ENCODE results near the gene CCDC174.

Gene CCDC174

DNA sequence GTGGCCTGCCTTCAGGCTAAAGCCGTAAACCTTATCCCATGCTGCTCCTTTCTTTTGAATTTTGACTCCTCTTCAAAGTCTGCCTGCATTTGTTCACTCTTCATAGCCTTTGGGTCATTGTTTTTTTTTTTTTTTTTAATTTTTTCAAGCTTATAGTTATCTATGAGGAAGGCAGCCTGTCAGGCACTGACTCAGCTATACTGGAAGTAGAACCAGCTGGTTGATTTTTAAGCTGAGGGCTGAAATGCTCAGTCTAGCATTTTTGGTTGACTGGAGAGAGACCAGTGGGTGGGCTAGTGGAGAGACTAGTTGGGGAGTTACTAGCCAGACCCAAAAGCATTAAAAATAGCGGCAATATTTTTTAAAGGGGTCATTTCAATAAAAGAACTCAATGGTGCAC is 67.4 kb downstream of the CCDC174 start:
- CTCF ChIA-PET: interaction anchor here (1.2 kb wide), 2 partner anchors 14 to 24 kb away, joined by 3 read pairs; no protein-coding TSS in a partner anchor
- Histone ChIP-seq H3K4me3 (ENCODE audit: low read depth, low read length) (no peak overlapping the region), H3K9me3 (ENCODE audit: control insufficient read depth, insufficient read depth, low read depth, low read length) (no peaks in the 10 kb centered on the region), H3K36me3 (ENCODE audit: control insufficient read depth in 2 of 2, insufficient read depth in 1 of 2, low read length in 2 of 2) (peaks cover 0 to 3% of the 10 kb centered on the region in 2 experiments; a peak in 1 of 3 replicates), H3K4me1 (ENCODE audit: control insufficient read depth, insufficient read depth, low read length) (no peaks in the 10 kb centered on the region), H3K27ac (ENCODE audit: extremely low read depth, low read depth, low read length) (no peak overlapping the region)
- TF ChIP-seq ZNF23 (tag by site-specific recombination; IDR thresholded peaks at IDR 0.05; ENCODE audit: borderline replicate concordance): no peak
- no peak for TF ChIP-seq BCL6B (tag by site-specific recombination; IDR thresholded peaks at IDR 0.05)
- no peak for TF ChIP-seq REPIN1 (tag by site-specific recombination; IDR thresholded peaks at IDR 0.05; ENCODE audit: low read depth)
- no peak for TF ChIP-seq ZNF302 (tag by site-specific recombination; IDR thresholded peaks at IDR 0.05; ENCODE audit: low read depth)
- no peak for TF ChIP-seq ZNF654 (tag by site-specific recombination; IDR thresholded peaks at IDR 0.05; ENCODE audit: low read depth)
- TF ChIP-seq, protein P1, sequence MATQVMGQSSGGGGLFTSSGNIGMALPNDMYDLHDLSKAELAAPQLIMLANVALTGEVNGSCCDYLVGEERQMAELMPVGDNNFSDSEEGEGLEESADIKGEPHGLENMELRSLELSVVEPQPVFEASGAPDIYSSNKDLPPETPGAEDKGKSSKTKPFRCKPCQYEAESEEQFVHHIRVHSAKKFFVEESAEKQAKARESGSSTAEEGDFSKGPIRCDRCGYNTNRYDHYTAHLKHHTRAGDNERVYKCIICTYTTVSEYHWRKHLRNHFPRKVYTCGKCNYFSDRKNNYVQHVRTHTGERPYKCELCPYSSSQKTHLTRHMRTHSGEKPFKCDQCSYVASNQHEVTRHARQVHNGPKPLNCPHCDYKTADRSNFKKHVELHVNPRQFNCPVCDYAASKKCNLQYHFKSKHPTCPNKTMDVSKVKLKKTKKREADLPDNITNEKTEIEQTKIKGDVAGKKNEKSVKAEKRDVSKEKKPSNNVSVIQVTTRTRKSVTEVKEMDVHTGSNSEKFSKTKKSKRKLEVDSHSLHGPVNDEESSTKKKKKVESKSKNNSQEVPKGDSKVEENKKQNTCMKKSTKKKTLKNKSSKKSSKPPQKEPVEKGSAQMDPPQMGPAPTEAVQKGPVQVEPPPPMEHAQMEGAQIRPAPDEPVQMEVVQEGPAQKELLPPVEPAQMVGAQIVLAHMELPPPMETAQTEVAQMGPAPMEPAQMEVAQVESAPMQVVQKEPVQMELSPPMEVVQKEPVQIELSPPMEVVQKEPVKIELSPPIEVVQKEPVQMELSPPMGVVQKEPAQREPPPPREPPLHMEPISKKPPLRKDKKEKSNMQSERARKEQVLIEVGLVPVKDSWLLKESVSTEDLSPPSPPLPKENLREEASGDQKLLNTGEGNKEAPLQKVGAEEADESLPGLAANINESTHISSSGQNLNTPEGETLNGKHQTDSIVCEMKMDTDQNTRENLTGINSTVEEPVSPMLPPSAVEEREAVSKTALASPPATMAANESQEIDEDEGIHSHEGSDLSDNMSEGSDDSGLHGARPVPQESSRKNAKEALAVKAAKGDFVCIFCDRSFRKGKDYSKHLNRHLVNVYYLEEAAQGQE (tag by site-specific recombination; IDR thresholded peaks at IDR 0.05): no peak
- POLR2A ChIA-PET: interaction anchor here (0.7 kb wide), 1 partner anchor 179 kb away, joined by 3 read pairs; no protein-coding TSS in a partner anchor

DNA sequence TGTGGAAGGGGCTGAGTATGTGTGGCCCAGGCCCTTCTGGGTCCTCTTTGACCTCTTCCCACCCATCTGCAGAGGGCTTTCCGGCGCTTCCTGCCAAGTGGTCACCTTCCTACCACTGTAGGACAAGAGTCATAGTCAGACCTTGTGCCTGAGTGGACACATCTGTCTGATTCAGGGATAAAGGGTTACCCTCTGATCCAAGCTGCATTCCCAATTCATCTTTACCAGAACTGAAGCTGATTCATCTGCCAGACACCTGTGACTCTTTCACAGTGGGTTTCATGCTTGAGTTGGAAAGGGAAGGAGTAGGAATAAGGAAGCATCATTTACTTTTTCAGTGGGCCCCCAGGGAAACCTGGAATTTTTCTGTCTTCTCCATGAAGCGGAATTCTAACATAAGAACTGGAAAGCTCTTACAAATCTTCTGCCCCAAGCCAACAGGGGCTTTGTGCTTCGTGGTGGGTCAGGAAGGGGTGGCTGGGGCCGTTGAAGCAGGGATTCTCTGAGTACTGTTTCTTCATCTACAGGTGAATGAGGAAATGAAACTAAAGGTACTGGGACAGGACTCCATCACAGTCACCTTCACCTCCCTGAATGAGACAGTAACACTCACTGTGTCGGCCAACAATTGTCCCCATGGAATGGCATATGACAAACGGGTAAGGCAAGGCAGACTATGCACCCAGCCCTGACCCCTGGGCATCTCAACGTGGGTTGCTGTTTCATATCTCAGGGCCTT is 69.7 kb downstream of the CCDC174 start:
- Histone ChIP-seq H3K4me3 (ENCODE audit: low read depth, low read length) (no peak overlapping the region), H3K4me1 (ENCODE audit: control insufficient read depth, insufficient read depth, low read length) (no peaks in the 10 kb centered on the region), H3K36me3 (ENCODE audit: control insufficient read depth in 2 of 2, insufficient read depth in 1 of 2, low read length in 2 of 2) (peaks cover 0 to 3% of the 10 kb centered on the region in 2 experiments; a peak in 1 of 3 replicates), H3K9me3 (ENCODE audit: control insufficient read depth, insufficient read depth, low read depth, low read length) (no peaks in the 10 kb centered on the region), H3K27ac (ENCODE audit: extremely low read depth, low read depth, low read length) (no peak overlapping the region)
- ChIA-PET CTCF (interaction anchor here (1.3 kb wide), 1 partner anchor 15 kb away, joined by 3 read pairs; no protein-coding TSS in a partner anchor), POLR2A (no interaction called here)
- no peak for TF ChIP-seq ZNF248 (tag by site-specific recombination; IDR thresholded peaks at IDR 0.05)
- no peak for TF ChIP-seq HIC1 (tag by site-specific recombination; IDR thresholded peaks at IDR 0.05)

All from HEK293 (cell line).